ENCODE data around the gene TMEM134.

Gene TMEM134

DNA sequence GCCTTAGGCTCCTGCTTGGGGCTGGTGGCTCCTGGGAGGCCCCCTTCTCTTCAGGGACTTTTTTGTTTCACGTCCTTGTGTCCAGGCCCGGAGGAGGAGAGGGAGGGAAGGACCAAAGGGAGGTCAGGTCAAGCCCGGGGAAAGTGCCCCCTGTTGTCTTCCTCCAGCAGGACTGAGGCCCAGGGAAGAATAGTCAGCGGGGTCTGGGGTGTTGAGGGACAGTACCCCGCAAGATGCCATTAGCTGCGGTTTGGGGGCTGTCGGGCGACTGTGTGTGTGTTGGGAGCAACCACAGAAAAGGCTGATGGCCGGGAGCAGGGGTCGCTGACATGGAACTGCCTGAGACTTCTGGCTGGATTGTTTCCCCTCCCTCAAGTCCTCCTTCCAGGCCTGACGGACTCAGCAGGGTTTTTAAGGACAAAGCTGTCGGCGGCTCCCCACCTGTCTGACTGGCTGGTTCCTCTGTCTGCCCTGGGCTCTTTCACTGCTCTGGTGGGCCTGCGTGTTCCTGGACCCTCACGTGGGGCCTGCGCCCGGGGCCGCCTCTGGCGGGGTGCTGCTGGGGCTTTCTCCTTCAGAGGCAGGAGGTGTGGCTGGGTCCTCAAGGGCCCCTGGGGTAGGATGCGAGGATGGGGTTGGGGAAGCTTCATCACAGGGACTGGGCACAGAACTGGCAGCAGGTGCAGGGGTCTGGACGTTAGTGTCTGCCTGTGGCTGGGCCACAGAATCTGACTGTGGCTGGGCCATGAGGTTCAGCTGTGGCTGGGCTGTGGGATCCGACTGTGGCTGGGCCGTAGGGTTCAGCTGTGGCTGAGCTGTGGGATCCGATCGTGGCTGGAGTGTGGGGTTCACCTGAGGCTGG, 18.0 kb downstream of the TMEM134 start:
- TF ChIP-seq, protein P1, sequence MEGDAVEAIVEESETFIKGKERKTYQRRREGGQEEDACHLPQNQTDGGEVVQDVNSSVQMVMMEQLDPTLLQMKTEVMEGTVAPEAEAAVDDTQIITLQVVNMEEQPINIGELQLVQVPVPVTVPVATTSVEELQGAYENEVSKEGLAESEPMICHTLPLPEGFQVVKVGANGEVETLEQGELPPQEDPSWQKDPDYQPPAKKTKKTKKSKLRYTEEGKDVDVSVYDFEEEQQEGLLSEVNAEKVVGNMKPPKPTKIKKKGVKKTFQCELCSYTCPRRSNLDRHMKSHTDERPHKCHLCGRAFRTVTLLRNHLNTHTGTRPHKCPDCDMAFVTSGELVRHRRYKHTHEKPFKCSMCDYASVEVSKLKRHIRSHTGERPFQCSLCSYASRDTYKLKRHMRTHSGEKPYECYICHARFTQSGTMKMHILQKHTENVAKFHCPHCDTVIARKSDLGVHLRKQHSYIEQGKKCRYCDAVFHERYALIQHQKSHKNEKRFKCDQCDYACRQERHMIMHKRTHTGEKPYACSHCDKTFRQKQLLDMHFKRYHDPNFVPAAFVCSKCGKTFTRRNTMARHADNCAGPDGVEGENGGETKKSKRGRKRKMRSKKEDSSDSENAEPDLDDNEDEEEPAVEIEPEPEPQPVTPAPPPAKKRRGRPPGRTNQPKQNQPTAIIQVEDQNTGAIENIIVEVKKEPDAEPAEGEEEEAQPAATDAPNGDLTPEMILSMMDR (IDR thresholded peaks at IDR 0.05), result no peak

DNA sequence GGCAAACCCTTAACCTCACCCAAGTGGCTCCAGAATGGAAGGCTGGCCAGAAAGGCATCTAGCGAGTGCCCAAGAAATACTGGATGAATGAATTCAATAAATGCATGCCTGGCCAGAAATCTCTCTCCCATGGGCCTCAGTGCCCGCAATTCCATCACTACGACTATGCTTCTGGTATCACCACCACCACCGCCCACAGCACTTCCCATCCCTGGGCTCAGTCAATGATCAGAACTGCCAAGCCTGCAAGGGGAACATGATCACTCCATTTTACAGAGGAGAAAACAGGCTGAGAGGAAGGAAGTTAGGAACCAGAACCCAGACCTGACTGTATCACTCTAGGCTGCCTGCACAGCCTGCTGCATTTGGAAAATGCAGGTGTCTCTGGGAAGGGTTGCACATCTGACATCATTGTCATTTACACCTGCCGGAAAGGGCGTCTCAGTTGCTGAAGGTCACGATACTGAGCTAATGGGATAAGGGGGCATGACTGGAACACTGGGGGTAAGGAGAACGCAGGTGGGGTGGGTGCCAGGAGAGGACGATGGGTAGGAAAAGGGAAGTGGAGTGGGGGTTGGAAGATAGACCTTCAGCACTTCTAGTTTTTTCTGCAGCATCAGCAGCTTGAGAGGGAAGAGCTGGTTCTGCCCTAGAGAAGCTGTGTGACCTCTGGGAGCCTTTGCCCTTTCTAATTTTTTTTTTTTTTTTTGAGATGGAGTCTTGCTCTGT, 19.8 kb downstream of the TMEM134 start:
- TF ChIP-seq, protein P1 (IDR thresholded peaks at IDR 0.05), result no peak

DNA sequence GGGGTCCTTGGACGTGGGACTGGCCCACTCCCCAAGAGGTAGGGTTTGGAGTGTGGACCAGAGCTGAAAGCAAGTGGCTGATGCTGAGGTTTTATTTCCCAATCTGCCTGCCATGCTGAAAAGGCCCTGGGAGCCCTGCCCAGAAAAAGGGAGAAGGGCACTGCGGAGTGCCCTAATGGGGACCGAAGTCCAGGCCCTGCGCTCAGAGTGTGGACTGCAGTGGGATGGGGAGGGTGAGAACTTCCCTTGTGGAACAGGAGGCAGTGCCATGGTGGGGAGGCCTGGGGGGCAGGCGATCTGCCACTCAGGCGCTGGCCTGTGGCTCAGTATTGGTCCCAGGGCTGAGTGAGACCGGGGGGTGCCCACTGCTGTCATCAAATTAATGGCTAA, 20.8 kb downstream of the TMEM134 start:
- TF ChIP-seq, protein P1 (IDR thresholded peaks at IDR 0.05), result no peak

DNA sequence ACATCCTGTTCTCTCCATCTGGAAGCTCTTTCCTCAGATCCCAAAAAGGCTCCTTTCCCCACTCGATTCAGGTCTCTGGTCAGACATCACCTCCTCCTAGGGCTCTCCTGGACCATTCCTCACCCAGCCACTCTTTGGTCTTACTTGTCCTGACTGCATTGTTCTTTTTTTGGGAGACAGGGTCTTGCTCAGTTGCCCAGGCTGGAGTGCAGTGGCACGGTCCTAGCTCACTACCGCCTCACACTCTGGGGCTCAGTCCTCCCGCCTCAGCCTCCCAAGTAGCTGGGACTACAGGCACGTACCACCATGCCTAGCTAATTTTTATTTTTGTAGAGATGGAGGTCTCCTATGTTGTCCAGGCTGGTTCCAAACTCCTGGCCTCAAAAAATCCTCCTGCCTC, 23.5 kb downstream of the TMEM134 start:
- TF ChIP-seq, protein P1 (IDR thresholded peaks at IDR 0.05), result no peak

DNA sequence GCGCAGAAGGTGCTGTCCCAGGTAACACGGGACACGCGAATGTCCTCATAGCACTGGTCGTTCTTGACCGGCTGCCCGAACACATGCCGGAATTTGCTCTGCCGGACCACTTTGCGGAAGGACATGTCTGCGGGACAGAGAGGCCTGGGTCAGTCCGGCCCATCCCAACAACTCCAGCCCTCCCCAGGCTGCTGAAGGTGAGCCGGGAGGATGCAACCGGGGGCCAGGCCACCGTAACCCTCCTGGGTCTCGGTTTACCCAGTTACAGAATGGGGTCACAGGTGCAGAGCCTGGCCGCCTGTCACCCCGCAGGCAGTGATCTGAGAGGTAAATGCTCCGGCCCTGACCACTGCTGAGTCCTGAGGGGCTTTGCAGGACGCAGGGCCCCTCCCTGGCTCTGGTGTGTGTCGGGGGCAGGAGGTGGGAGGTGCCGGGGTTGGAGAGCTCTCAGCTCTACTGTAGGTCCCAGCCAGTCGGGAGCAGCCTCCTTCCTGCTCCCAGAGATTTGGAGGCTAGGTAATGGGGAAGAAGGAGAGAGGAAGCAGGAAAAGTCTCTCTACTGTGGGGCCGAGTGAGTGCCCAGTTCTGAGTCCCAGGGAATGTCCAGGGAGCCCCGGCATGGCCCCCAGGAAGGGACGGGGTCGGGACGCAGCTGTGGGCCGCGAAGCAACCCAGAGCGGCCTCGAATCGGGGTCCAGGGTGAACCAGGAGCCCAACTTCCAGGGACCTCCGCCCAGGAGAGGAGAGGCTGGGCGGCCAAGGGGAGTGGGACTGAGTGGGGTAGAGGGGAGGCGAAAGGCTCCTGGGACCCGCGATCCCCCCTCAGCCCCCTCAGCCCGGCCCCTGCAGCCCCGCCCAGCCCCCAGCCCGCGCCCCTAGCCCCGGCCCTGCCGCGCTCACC, 26.3 kb downstream of the TMEM134 start:
- TF ChIP-seq, protein P1 (IDR thresholded peaks at IDR 0.05), result no peak

DNA sequence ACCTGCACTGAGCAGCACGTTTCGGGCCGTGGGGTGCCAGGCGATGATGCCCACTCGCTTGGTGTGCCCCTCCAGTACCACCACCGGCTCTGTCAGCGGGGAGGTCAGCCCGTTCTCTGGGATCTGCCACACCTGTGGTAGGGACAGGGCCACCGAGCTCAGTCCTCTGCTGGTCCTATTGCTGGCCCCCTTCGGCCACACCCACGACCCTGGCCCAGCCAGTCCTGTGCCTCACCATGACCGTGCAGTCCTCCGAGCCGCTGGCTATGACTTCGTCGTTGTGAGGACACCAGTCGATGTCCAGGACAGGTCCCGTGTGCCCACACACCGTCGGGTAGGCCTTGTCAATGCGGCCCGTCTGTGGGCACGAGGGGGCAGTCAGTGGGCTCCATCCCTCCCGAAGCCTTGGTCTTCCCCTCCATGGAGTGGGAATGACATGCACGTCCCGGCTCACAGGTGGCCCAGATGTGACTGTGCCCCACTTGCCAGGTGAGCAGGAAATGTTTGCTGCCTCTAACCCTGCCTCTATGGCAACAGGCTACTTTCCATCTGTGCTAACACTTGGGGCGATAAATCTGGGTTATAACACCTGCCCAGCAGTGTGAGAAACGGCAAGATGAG, 27.2 kb downstream of the TMEM134 start:
- TF ChIP-seq, protein P1 (IDR thresholded peaks at IDR 0.05), result no peak

DNA sequence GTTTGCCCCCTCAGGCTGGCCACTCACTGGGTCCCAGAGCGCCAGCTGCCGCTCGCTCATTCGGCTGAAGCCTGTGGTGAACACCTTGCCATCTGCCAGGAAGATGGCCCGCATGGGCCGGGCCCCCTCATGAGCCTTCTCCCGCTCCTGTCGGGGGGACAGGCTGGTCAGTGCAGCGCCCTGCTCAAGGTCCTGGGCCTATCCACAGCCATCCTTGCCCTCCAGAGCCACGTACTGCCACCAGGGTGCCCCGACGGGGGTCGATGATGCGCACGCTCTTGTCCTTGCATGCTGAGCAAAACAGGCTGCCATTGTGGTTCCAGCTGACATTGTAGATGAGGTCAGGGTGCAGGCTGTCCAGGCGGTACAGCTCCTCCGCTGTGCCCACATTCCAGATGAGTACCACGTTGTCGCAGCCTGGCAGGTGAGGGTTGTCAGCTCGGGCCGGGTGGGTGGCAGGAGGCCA, 27.9 kb downstream of the TMEM134 start:
- TF ChIP-seq, protein P1 (IDR thresholded peaks at IDR 0.05), result no peak
